22Rv1 (cell line): ENCODE results near the gene SP140.

Experiments
- H3K27ac ChIP-seq: fragments of 450-650 bp; 2 replicates; pipeline ENCODE4 v1.5.1; 2017
- CTCF ChIP-seq: fragments of 450-650 bp; IDR thresholded peaks from 2 replicates; pipeline ENCODE4 v1.5.1; 2017; ENCODE audit warnings: mild to moderate bottlenecking
- ZFX ChIP-seq: fragments of 450-650 bp; IDR thresholded peaks from 2 replicates; pipeline ENCODE4 v1.6.1; 2017; ENCODE audit warnings: antibody characterized with exemption, borderline replicate concordance

Gene SP140

GRCh38 chr2:230324503-230324902 is 99.0 kb downstream of the SP140 start:
- TF ChIP-seq ZFX: no peak
- TF ChIP-seq CTCF: no peak
- no peak overlapping the region for H3K27ac ChIP-seq

- H3K27ac ChIP-seq: no peak overlapping the region
- TF ChIP-seq ZFX (no peak), CTCF (no peak)
These were observed 100.0 kb downstream of the SP140 start for GRCh38 chr2:230325316-230326243.

GRCh38 chr2:230326453-230327417 is 101.2 kb downstream of the SP140 start, which contains the start of gene SP140L:
Gene SP140L (plus strand): TSS chr2:230327193. CDS start chr2:230327270, 77 bp downstream.
- no peak for TF ChIP-seq ZFX
- no peak for TF ChIP-seq CTCF
- no peak within 1 kb of the TSS for H3K27ac ChIP-seq

- no peak overlapping the region for H3K27ac ChIP-seq
- TF ChIP-seq ZFX (no peak), CTCF (no peak)
These were observed 102.0 kb downstream of the SP140 start for GRCh38 chr2:230327418-230328154.

- no peak overlapping the region for H3K27ac ChIP-seq
- TF ChIP-seq CTCF (no peak), ZFX (no peak)
These were observed 102.6 kb downstream of the SP140 start for GRCh38 chr2:230328155-230328458.

- no peak overlapping the region for H3K27ac ChIP-seq
- TF ChIP-seq CTCF: no peak
- TF ChIP-seq ZFX: no peak
These were observed 104.5 kb downstream of the SP140 start for GRCh38 chr2:230329946-230330605.
